HS-5 (cell line): Measurements from ENCODE around the gene RHPN2.
"Not testable (repeated sequence)": the region's sequence is repeated elsewhere in the genome, so short reads cannot be mapped to it uniquely, and the experiment has no call there.

Experiments
- DNase-seq: peaks from one replicate; pipeline ENCODE4 v3.0.0-alpha.2; 2012; ENCODE audit warnings: low read depth

The RHPN2 gene

GRCh38 chr19:33064458-33064791 is 263 bp downstream of the RHPN2 start:
- DNase-seq = no peak

DNA sequence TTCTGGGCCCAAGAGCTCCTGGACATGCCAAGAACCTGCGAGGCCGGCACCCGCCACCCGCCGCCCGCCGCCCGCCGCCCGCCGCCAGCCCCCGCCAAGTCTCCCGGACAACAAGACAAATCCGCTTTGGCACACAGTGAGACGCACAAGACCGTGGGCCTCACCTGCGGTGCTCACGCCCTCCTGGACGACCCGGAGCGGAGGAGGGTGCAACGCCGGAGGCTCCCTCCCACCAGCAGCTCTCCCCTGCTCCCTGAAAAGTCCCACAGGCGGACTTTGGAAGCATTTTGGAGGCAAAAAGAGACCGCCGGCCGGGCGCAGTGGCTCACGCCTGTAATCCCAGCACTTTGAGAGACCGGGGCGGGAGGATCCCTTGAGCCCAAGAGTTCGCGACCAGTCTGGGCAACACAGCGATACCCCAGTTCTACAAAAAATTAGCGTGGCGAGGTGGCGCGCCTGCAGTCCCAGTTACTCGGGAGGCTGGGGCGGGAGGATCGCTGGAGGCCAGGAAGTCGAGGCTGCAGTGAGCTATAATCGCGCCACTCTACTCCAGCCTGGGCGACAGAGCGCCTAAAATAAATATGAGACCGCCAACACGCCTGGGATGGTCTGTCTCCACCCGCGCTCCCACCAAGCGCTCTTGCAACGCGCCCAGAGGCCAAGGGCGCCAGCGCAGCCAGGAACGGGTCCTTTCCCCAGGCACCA is 783 bp downstream of the RHPN2 start:
- DNase-seq = no peak

DNA sequence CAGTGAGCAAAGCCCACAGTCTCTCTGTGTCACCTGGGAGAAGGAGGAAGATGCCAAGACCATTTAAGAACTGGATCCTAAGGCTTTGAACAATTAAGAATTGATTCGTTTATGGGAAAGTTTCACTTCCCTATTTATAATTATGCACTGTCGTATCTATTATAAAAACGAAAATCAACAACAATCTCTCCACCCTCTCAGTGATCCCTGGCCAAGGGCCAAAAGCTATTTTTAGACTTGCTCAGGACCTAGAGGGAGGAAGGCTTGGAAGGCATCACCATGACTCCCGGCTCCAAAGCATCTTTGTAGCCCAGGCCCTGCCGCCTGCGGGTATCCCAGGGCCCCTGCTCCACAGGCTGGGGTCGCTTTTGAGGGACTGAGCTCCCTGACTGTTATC is 1.3 kb downstream of the RHPN2 start:
- no peak for DNase-seq

GRCh38 chr19:33062902-33063301 is 1.8 kb downstream of the RHPN2 start:
- DNase-seq = no peak

DNA sequence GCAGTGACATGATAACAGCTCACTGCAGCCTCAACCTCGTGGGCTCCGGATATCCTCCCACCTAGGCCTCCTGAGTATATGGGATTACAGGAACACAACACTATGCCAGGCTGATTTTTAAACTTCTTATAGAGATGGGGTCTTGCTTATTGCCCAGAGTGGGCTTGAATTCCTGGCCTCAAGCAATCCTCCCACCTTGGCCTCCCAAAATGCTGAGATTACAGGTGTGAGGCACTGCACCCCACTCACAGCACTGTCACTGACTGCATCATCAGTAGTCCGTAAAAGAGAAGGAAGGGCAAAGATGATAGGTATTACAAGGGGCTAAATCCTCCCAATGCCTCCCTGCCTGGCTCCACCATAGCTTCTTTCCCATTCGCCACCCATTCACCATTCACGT is 4.1 kb downstream of the RHPN2 start:
- DNase-seq = no peak

DNA sequence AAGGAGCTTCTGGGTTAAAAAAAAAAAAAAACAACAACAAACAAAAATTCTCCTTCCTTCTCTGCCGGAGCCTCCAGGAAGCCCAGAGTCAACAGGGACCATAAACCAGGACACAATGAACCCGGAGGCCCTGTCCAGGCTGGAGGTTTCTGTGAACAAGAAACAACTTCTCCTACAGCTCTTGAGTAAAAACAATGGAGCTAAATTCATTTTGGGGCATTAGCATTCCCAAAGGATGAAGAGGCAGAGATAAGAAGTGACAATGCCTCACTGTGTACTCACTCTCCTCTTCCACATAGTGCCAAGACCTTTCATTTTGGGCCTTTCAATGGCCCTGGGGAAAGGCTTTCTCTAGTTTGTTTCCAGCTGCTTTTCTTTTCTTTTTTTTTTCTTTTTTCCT is 9.0 kb downstream of the RHPN2 start:
- DNase-seq = no peak

DNA sequence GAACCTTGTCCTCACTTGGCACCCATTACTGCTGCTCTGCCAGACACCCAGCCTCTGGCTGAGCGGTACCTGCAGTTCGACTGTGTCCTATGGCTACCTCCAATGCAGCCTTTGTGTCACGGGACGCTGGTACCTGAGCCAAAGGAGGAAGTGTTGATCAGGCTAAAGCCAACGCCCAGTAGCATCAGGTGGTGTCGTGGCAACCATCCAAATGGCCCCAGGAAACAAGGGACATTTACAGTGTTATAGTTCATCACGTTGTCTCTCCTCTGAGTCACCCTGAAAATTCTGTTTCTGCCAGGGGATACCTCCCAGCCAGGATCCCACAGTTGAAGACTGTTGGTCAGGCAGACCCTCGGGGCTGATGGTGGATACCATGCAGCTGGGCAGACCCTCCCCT is 10.1 kb downstream of the RHPN2 start:
- no peak for DNase-seq

DNA sequence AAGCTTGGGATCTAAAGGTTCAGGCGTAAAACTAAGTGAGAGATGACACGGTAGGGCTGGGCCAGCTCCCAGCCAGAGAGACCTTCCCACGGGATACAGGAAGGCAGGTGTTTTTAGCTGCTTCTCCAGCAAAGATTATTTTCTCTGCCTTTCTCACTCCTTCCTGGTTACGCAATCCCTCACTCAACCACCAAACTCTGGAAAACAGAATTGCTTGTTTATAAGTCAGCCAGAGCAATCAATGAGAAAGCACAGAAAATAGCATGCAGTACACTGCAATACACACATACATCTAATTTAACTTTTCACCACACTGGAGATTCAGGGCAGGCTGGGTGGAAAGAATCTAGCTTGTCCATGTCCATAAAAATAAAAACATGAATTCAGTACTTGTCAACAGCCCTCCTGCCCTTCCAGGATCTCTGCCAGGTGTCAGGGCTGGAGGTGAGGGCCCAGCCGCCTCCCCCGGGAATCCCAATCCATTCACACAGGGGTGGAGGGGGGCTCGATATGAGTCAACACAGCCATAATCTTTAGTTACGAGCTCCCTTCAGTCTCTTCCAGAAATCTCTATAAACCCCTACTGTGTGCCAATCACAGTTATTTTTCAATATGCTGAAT is 12.2 kb downstream of the RHPN2 start:
- DNase-seq = no peak

DNA sequence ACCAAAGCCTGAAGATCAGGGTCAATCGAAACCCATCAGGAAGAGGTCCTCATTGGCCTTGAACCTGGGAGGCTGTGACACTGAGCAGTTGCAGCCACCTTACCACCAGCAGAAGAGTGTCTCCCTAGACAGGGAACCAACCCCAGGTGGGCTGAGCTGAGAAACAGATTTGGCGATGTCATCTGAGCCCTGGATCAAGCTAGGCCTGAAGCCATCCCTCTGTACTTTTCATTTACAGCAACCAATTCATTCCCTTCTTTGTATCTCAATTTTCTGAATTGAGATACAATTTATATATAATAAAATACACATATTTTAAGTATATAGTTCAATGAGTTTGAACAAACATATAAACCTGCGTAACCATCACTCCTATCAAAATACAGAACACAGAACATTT is 14.6 kb downstream of the RHPN2 start:
- DNase-seq = no peak

GRCh38 chr19:33048806-33049676 is 15.6 kb downstream of the RHPN2 start:
- DNase-seq = no peak

DNA sequence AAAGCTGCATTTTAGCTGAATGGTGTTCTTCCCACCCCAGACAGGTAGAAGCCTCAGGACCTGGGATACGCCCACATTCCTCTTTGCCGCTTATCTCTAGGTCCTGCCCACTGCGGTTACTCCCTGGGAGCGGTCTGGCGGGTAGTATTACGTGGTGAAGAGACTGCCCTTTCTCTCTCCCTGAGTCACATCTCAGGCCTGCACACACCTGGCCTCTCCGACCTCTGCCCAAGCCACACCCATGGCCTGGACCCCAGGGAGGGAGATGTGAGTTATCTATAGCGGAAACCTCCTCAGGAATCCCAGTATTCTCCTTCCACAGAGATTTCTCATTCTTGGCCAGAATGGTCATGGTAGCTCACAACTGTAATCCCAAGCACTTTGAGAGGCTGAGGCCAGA is 17.3 kb downstream of the RHPN2 start:
- DNase-seq = no peak

GRCh38 chr19:33041828-33042160 is 22.9 kb downstream of the RHPN2 start:
- DNase-seq = not testable (repeated sequence)

GRCh38 chr19:33040994-33041827 is 23.5 kb downstream of the RHPN2 start:
- no peak for DNase-seq

GRCh38 chr19:33039815-33040214 is 24.9 kb downstream of the RHPN2 start:
- DNase-seq = no peak

- no peak for DNase-seq
These were observed 25.5 kb downstream of the RHPN2 start for GRCh38 chr19:33039108-33039599.

GRCh38 chr19:33037168-33038025 is 27.3 kb downstream of the RHPN2 start:
- not testable (repeated sequence) for DNase-seq

DNA sequence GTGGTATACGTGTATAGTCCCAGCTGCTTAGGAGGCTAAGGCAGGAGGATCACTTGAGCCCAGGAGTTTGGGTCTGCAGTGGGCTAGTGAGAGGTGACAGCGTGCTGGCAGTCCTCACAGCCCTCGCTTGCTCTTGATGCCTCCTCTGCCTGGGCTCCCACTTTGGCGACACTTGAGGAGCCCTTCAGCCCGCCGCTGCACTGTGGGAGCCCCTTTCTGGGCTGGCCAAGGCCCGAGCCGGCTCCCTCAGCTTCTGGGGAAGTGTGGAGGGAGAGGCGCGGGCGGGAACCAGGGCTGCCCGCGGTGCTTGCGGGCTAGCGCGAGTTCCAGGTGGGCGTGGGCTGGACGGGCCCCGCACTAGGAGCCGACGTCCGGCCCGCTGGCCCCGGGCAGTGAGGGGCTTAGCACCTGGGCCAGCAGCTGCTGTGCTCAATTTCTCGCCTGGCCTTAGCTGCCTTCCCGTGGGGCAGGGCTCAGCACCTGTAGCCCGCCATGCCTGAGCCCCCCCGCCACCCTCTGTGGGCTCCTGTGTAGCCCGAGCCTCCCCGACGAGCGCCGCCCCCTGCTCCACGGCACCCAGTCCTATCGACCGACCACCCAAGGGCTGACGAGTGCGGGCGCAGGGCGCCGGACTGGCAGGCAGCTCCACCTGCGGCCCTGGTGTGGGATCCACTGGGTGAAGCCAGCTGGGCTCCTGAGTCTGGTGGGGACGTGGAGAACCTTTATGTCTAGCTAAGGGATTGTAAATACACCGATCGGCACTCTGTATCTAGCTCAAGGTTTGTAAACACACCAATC is 28.1 kb downstream of the RHPN2 start:
- not testable (repeated sequence) for DNase-seq

- DNase-seq = no peak
These were observed 29.2 kb downstream of the RHPN2 start for GRCh38 chr19:33035461-33035860.

- DNase-seq = no peak
These were observed 32.4 kb downstream of the RHPN2 start for GRCh38 chr19:33032218-33032781.

DNA sequence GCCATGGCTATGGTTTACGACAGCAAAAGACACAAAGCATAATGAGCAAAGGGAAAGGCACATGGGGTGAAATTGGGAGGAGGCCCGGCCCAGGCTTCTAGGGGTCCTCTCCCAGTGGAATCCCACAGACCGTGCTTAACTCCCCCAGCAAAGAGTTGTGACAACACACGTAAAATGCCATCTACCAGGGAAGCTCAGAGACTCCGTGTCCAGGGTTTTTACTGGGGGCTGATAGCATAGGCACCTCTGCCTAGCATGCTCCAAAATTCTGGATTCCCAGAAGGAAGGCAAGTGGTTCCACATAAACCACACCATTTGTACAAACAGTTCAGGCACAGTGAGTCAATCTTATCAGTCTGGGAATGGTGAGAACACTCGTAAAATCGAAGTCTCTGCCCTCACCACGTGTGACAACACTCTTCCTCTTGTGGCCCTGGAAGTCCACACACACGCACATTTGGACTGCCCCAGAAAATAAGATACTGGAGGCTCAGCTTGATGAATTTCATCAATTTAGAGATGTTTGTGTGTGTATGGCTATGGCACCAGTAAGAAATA is 34.9 kb downstream of the RHPN2 start:
- no peak for DNase-seq
